Kidney (tissue), 14 donors: ENCODE results near the gene RNF121. TPM values are rescaled to one million over a fixed set of nuclear protein-coding genes. Genes with fewer than 3 reads are reported as not detected.

Experiments
- DNase-seq, 5 donors: peaks; one replicate each; pipeline ENCODE4 v3.0.0-alpha.2; 2013 to 2020
- FAIRE-seq: peaks from 2 replicates; lab custom pipeline; 2012; peaks lifted over from hg19 to GRCh38; lab: Jason Lieb, UNC
- H3K27ac ChIP-seq, 2 donors: one replicate each; pipeline ENCODE4 v1.7.0; 2013; ENCODE audit warnings: low read depth in 2 of 2, low read length in 2 of 2, inconsistent platforms in 1 of 2
- H3K27me3 ChIP-seq: one replicate; pipeline ENCODE4 v1.7.1; 2013; ENCODE audit warnings: low read length, inconsistent platforms; ENCODE audit not compliant: control insufficient read depth, insufficient read depth
- H3K36me3 ChIP-seq, 3 donors: one replicate each; pipeline versions ENCODE4 v1.7.0 to v1.7.1; 2013; ENCODE audit warnings: low read length in 3 of 3, control low read depth in 1 of 3, inconsistent platforms in 1 of 3; ENCODE audit not compliant: insufficient read depth in 3 of 3, control insufficient read depth in 2 of 3
- H3K4me1 ChIP-seq, 3 donors: one replicate each; pipeline versions ENCODE4 v1.7.0 to v1.7.1; 2013; ENCODE audit warnings: low read length in 3 of 3, inconsistent platforms in 1 of 3, low read depth in 1 of 3; ENCODE audit not compliant: control insufficient read depth in 2 of 3, insufficient read depth in 2 of 3
- H3K4me3 ChIP-seq, 3 donors: one replicate each; pipeline versions ENCODE4 v1.7.0 to v1.8.1; 2013; ENCODE audit warnings: low read length in 3 of 3, control low read depth in 1 of 3, inconsistent platforms in 1 of 3
- H3K9ac ChIP-seq, 3 donors: one replicate each; pipeline versions ENCODE4 v1.7.0 to v1.7.1; 2013; ENCODE audit warnings: low read length in 3 of 3, control low read depth in 1 of 3, inconsistent platforms in 1 of 3
- H3K9me3 ChIP-seq, 3 donors: one replicate each; pipeline versions ENCODE4 v1.7.0 to v1.7.1; 2013; ENCODE audit warnings: low read length in 3 of 3, control low read depth in 1 of 3, inconsistent platforms in 1 of 3; ENCODE audit not compliant: control insufficient read depth in 2 of 3, insufficient read depth in 1 of 3
- CTCF ChIP-seq: IDR thresholded peaks from 3 replicates; pipeline ENCODE4 v1.5.1; 2012; ENCODE audit warnings: mild to moderate bottlenecking, moderate library complexity, borderline replicate concordance; ENCODE audit not compliant: insufficient read depth; ENCODE audit errors: extremely low read depth
- intact Hi-C: fragments of 100-400 bp; cut with DNase I; formaldehyde crosslinking; loops from one replicate; pipeline ENCODE4 v1.11.1; 2022
- polyA plus RNA-seq: library from polyadenylated mRNA; stranded (reverse); fragments of 350-450 nt; fragmentation: Illumina TruSeq; extraction: RNeasy Lipid Tissue Mini Kit (QIAGEN cat#74804); gene quantifications from one replicate; pipeline ENCODE4 v1.2.3, GENCODE V29; 2014; ENCODE audit warnings: low read depth, low replicate concordance; ENCODE audit not compliant: insufficient read depth
- total RNA-seq: library from RNA; stranded (reverse); fragmentation: NEBNext Ultra II Directional; extraction: Animal tissue kit (Norgen Biotek cat#: 25700); gene quantifications from one replicate; pipeline ENCODE4 v1.2.1, GENCODE V29; 2021
- donor health status: control.
- donor health status: control.
- donor health status: control.
- donor health status: control.
- donor health status: control.
- donor health status: DM: yes; HTN: yes; CAD: no.
- donor health status: Normal renal cell carcinoma (clear cell type).

RNF121 gene
- total and polyA plus RNA-seq, 2 donors from 2014 or later: 37.1 to 59.4 TPM

- H3K4me3 ChIP-seq: no peak overlapping the region
- H3K27ac ChIP-seq: no peak overlapping the region
- no peak for TF ChIP-seq CTCF
- no peaks in the 10 kb centered on the region for H3K27me3 ChIP-seq
- no peaks in the 10 kb centered on the region for H3K4me1 ChIP-seq
- intact Hi-C loops: no loop called here
- FAIRE-seq (no peak), DNase-seq (no peak)
- H3K36me3 ChIP-seq: peaks cover 4 to 22% (median 10%) of the 10 kb centered on the region in 3 donors
- H3K9me3 ChIP-seq: no peaks in the 10 kb centered on the region
- H3K9ac ChIP-seq: no peak overlapping the region
Measured at GRCh38 chr11:71987521-71987920, 58.7 kb downstream of the RNF121 start.

- no peak overlapping the region for H3K27ac ChIP-seq
- H3K4me3 ChIP-seq: no peak overlapping the region
- H3K4me1 ChIP-seq: no peaks in the 10 kb centered on the region
- no peak overlapping the region for H3K9ac ChIP-seq
- no peaks in the 10 kb centered on the region for H3K9me3 ChIP-seq
- DNase-seq: no peak
- peaks cover 4 to 18% (median 10%) of the 10 kb centered on the region in 3 donors for H3K36me3 ChIP-seq
- no peaks in the 10 kb centered on the region for H3K27me3 ChIP-seq
- no peak for FAIRE-seq
- intact Hi-C loops: no loop called here
- no peak for TF ChIP-seq CTCF
Measured at GRCh38 chr11:71988050-71988449, 59.2 kb downstream of the RNF121 start.

DNA sequence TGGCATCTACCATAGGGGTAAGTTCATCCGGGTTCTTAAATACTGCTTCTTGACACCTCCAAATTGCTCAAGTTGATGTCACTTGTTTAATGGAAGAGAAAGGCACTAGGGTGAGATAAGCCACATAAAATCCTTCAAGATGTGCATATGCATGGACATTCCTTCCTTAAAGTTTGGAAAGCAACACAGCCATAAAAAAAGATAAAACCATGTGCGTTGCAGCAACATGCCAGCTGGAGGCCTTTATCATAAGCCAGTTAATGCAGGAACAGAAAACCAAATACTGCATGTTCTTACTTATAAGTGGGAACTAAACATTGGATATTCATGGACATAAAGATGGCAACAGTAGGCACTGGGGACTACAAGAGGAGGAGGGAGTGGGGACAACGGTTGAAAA is 61.9 kb downstream of the RNF121 start:
- Histone ChIP-seq H3K36me3 (peaks cover 4 to 10% (median 9%) of the 10 kb centered on the region in 3 donors), H3K27me3 (no peaks in the 10 kb centered on the region), H3K27ac (no peak overlapping the region), H3K9me3 (no peaks in the 10 kb centered on the region), H3K4me3 (no peak overlapping the region), H3K9ac (no peak overlapping the region), H3K4me1 (no peaks in the 10 kb centered on the region)
- intact Hi-C loops: no loop called here
- FAIRE-seq (no peak), DNase-seq (no peak)
- no peak for TF ChIP-seq CTCF

DNA sequence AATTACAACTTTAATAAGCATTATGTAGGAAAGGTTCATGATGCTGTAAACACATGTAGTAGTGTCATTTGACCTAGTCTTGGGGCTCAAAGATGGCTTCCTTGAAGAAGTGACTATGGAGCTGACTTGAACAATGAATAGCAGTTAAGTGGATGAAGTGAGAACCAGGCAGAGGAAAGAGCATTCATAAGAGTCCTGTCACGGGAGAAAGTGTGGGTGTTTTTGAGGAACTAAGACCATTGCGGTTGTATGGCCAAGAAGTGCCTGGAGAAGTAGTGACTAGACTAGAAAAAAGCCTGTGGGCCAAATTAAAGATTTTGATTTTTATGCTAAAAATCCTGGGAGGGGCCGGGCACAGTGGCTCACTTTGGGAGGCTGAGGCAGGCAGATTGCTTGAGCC is 62.6 kb downstream of the RNF121 start:
- no peak for FAIRE-seq
- Histone ChIP-seq H3K27me3 (no peaks in the 10 kb centered on the region), H3K36me3 (peaks cover 4 to 12% (median 9%) of the 10 kb centered on the region in 3 donors), H3K4me3 (no peak overlapping the region), H3K27ac (no peak overlapping the region), H3K9me3 (no peaks in the 10 kb centered on the region), H3K9ac (no peak overlapping the region), H3K4me1 (no peaks in the 10 kb centered on the region)
- DNase-seq: no peak
- intact Hi-C loops: no loop called here
- no peak for TF ChIP-seq CTCF
